ENCODE data around the gene HOXB9. TPM values are rescaled to one million over a fixed set of nuclear protein-coding genes. Genes with fewer than 3 reads are reported as not detected.
A peak's percentile ranks its signal among the peaks of the same experiment; 100 is the strongest.

Gene HOXB9
- total RNA-seq, 3 donors from 2014 or later = 40.1 to 78.4 (median 41.5) TPM

DNA sequence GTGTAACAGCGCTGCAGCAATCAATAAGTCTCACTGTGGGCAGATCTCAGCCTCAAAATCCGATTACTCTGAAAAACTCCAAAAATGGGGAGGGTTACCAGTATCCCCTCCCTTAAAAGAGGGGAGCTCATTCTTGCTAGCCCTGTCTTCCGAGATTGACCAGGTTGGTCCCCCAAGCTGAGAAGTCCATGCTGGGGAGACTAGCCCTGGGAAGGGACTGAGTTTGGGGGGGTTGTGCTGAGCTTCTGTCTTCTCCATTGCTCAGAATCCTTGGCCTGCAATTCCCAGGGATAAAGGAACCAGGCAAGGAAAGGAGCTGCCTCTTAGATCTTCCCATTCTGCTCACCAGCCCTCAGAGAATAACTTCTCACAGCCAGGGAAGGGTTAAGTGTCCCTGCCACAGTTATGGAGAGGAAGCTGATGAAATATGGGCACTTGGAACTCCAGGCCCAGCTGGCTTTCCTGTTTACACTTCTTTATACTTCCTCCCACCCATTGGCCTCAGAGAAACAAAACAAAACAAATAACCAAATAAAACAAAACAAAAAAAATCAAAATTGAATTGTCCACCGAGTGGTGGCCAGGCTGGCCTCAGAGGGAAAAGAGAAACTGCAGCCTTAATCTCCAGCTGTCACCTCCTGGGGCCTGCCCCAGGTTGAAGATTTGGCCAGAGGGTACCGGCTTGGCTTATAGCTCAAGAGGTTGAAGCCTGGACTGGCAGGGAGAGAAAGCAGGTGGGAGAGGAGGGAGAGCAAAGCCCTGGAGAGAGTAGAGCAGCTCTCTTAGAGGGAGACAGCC is 38.7 kb downstream of the HOXB9 start:
- Histone ChIP-seq H3K36me3 (ENCODE audit: low read depth) (no peaks in the 10 kb centered on the region), H3K9me3 (no peaks in the 10 kb centered on the region), H3K4me3 (no peak overlapping the region), H3K4me1 (ENCODE audit: low read depth) (peaks cover 47% of the 10 kb centered on the region)
- DNase-seq (no peak), ATAC-seq (no peak)
- TF ChIP-seq CTCF (IDR thresholded peaks at IDR 0.05) = no peak
- intact Hi-C loops (cut with DNase I, micrococcal nuclease) = no loop called here

- Histone ChIP-seq H3K36me3 (ENCODE audit: low read depth) (no peaks in the 10 kb centered on the region), H3K9me3 (no peaks in the 10 kb centered on the region), H3K4me1 (ENCODE audit: low read depth) (peaks cover 48% of the 10 kb centered on the region), H3K4me3 (no peak overlapping the region)
- no peak for ATAC-seq
- no peak for TF ChIP-seq CTCF (IDR thresholded peaks at IDR 0.05)
- peak in 1 of 3 donors; percentile 48 for DNase-seq
- intact Hi-C loops (cut with DNase I, micrococcal nuclease) = no loop called here
Observed at GRCh38 chr17:48586355-48587258, 39.6 kb downstream of the HOXB9 start.

- no peak for ATAC-seq
- no peaks in the 10 kb centered on the region for H3K9me3 ChIP-seq
- H3K4me3 ChIP-seq = no peak overlapping the region
- no peak for TF ChIP-seq CTCF (IDR thresholded peaks at IDR 0.05)
- H3K4me1 ChIP-seq (ENCODE audit: low read depth) = peaks cover 50% of the 10 kb centered on the region
- intact Hi-C loops (cut with DNase I, micrococcal nuclease) = no loop called here
- H3K36me3 ChIP-seq (ENCODE audit: low read depth) = no peaks in the 10 kb centered on the region
- DNase-seq = no peak
Observed at GRCh38 chr17:48584223-48584741, 41.9 kb downstream of the HOXB9 start.

GRCh38 chr17:48583708-48584222 is 42.4 kb downstream of the HOXB9 start:
- DNase-seq = no peak
- H3K4me1 ChIP-seq (ENCODE audit: low read depth) = peaks cover 55% of the 10 kb centered on the region
- TF ChIP-seq CTCF (IDR thresholded peaks at IDR 0.05) = no peak
- H3K4me3 ChIP-seq = no peak overlapping the region
- no peak for ATAC-seq
- H3K36me3 ChIP-seq (ENCODE audit: low read depth) = no peaks in the 10 kb centered on the region
- intact Hi-C loops (cut with DNase I, micrococcal nuclease) = no loop called here
- no peaks in the 10 kb centered on the region for H3K9me3 ChIP-seq

GRCh38 chr17:48582750-48583069 is 43.4 kb downstream of the HOXB9 start:
- no peak for TF ChIP-seq CTCF (IDR thresholded peaks at IDR 0.05)

More at GRCh38 chr17:48582750-48583069, 43.4 kb downstream of the HOXB9 start:
- Histone ChIP-seq H3K4me3 (no peak overlapping the region), H3K9me3 (no peaks in the 10 kb centered on the region), H3K4me1 (ENCODE audit: low read depth) (peaks cover 55% of the 10 kb centered on the region), H3K36me3 (ENCODE audit: low read depth) (no peaks in the 10 kb centered on the region)
- DNase-seq (no peak), ATAC-seq (no peak)
- intact Hi-C loops (cut with DNase I, micrococcal nuclease) = no loop called here
